Activated naive CD8-positive, alpha-beta T cell treated with anti-CD3 and anti-CD28 coated beads for 36 hours (primary cell): ENCODE data around the gene ADGRL3. TPM values are rescaled to one million over a fixed set of nuclear protein-coding genes. Genes with fewer than 3 reads are reported as not detected.
"Not testable (repeated sequence)": the region's sequence is repeated elsewhere in the genome, so short reads cannot be mapped to it uniquely, and the experiment has no call there.

Experiments
- DNase-seq: peaks from one replicate; pipeline ENCODE4 v3.0.0; 2021
- H3K27ac Mint-ChIP-seq: one replicate; pipeline ENCODE4 v1.8.0; 2022; ENCODE audit warnings: mild to moderate bottlenecking, moderate library complexity, mixed read lengths
- H3K27me3 Mint-ChIP-seq: one replicate; pipeline ENCODE4 v1.8.0; 2022; ENCODE audit warnings: mild to moderate bottlenecking, mixed read lengths
- H3K36me3 Mint-ChIP-seq: one replicate; pipeline ENCODE4 v1.8.0; 2021; ENCODE audit warnings: mild to moderate bottlenecking, mixed read lengths
- H3K4me1 Mint-ChIP-seq: one replicate; pipeline ENCODE4 v1.8.0; 2021; ENCODE audit warnings: mixed read lengths
- H3K4me3 Mint-ChIP-seq: one replicate; pipeline ENCODE4 v1.8.0; 2022; ENCODE audit warnings: mild to moderate bottlenecking, moderate library complexity, mixed read lengths
- H3K9me3 Mint-ChIP-seq: one replicate; pipeline ENCODE4 v1.8.0; 2022; ENCODE audit warnings: mixed read lengths
- total RNA-seq, 2 experiments: library from RNA; stranded (reverse); gene quantifications; one replicate each; pipeline ENCODE4 v1.2.3, GENCODE V29; 2021

Gene ADGRL3
- total RNA-seq, 2 experiments from 2014 or later: not detected

DNA sequence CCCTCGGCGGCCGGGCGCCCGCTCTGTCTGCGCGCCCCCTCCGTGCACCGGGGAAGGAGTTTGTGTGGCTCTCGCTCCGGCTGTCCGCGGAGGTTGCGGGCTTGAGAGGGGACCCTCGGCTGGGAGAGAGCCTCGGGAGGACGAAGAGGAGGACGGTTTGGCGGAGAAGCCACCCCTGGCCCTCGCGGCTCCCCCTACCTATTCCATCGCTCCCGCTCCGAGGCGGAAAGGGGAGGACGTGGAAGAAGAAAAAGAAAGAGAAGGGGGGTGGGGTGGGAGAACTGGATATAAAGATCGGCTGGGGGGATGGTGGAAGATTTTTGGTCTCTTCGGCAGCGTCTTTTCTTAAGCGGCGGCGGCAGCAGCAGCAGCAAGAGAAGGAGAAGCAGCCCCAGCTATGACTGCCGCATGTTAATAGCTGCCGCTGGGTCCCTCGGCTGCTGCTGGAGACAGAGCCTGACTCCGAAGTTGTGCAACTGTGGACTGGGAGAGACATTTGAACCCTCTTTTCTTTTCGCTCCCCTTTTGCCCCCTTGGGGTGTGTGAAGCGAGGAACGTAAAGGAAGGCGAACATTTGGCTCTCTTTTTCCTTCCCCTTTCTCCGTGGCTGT is 895 bp downstream of the ADGRL3 start:
- peaks cover 3% of the 10 kb centered on the region for H3K4me1 Mint-ChIP-seq
- peaks cover 2% of the 10 kb centered on the region for H3K9me3 Mint-ChIP-seq
- H3K4me3 Mint-ChIP-seq: no peak overlapping the region
- DNase-seq: no peak
- H3K27ac Mint-ChIP-seq: no peak overlapping the region
- H3K36me3 Mint-ChIP-seq: peaks cover 1% of the 10 kb centered on the region
- peaks cover 57% of the 10 kb centered on the region for H3K27me3 Mint-ChIP-seq

DNA sequence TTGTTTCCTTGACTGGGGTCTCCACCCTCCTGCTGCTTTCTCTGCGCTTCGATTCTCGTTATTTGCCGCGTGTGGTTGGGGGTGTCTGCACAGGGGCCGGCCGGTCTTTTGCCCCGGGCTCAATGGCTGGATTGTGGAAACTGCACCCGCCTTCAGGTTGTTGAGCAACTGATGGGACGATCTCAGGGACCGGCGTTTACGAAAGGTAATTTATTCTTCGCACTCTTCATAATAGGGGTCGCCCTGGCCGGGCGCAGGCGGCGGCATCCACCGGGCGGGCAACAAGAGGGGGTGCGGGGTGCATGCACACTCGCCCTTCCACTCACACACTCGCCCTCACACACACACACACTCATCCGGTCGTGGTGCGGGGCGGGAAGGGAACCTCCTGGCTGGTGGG is 1.4 kb downstream of the ADGRL3 start:
- peaks cover 3% of the 10 kb centered on the region for H3K4me1 Mint-ChIP-seq
- H3K36me3 Mint-ChIP-seq: peaks cover 1% of the 10 kb centered on the region
- H3K27ac Mint-ChIP-seq: no peak overlapping the region
- peaks cover 2% of the 10 kb centered on the region for H3K9me3 Mint-ChIP-seq
- no peak for DNase-seq
- H3K4me3 Mint-ChIP-seq: no peak overlapping the region
- H3K27me3 Mint-ChIP-seq: peaks cover 57% of the 10 kb centered on the region

DNA sequence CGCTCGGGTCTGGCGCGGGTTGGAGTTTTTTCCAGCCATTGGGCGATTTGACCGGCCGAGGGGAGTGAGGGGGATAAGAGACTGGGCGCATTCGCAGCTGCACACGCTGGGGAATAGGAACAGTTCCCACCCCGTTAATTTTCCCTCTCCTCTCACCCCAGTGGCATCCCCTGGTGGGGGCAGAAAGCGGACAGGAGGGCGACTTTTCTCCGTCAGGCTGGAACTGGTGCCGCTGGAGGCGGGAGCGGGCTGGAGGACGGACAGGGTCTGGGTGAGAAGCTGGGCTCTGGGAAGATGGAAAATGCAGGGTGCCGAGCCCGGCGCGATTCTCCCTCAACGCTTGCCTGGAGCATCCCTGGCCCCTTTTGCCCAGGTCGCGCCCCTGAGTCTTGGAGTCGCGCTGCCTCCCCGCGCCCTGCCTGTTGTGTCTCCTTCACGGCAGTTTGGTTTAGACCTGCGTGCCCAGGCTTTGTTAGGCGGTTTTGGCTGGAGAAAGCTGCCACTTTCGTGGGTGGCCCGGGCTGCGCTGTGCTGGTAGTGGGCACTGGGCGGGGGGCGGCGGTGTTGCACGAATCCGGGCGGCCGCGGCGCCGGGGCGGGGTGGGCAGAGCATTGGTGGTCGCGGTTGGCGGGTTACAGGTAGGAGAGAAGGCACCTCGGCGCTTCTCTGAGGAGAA is 2.0 kb downstream of the ADGRL3 start:
- Mint-ChIP-seq H3K27ac (no peak overlapping the region), H3K4me1 (peaks cover 3% of the 10 kb centered on the region), H3K27me3 (peaks cover 57% of the 10 kb centered on the region), H3K4me3 (no peak overlapping the region), H3K36me3 (peaks cover 1% of the 10 kb centered on the region), H3K9me3 (peaks cover 2% of the 10 kb centered on the region)
- DNase-seq: no peak

DNA sequence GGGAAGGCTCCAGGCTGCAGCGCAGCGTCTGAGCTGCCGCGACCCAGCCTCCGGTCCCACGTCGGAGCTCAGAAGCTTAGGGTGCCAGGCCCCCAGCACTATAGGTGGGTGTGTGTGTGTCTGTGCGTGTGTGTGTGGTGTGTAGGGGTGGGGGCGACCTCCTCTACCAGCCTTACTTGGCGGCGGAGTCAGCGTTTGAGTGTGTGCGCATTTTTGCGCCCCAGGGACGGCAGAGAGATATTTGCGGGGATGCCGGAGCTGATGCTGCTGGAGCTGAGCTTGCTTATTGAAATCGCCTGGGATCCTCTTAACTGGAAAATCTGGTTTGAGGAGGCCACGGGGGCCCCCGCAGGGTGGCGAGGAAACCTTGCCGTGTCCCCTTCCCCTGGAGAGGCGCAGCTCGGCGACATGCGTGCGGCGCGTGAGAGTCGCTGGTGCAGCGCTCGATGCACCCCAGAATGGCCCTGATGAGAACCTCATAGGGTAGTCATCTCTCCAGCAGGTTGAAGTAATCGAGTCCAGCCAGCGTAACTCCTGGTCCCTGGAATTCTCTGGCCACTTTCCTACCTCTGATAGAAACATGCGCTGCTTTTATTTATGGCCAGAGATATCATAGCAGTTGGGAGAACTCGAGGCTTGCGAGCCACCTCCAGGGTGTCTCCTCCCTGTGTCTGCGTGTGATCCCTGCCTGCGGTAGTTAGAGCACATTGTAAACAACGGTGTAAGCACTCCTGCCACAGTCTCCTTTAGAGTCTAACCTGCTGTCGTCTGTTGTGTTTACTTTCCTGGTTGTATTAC is 2.7 kb downstream of the ADGRL3 start:
- DNase-seq: no peak
- H3K4me3 Mint-ChIP-seq: no peak overlapping the region
- peaks cover 2% of the 10 kb centered on the region for H3K9me3 Mint-ChIP-seq
- H3K27me3 Mint-ChIP-seq: peaks cover 57% of the 10 kb centered on the region
- peaks cover 3% of the 10 kb centered on the region for H3K4me1 Mint-ChIP-seq
- H3K36me3 Mint-ChIP-seq: peaks cover 1% of the 10 kb centered on the region
- no peak overlapping the region for H3K27ac Mint-ChIP-seq

DNA sequence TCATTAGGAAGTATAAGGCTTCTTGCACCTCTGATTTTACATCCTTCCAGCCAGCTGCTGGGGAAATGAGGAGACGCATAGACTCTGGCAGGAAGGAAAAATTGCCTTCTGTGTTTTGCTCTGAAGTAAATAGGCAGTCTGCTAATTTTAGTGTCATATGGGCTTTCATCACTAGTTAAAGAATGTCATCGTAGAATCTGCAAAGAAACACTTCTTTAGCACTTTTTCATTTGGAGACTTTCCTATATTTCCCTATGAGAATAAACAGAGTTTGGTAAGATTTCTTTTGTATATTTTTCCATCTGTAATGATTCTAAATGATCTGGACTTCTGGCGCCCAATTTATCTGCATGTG is 3.3 kb downstream of the ADGRL3 start:
- H3K9me3 Mint-ChIP-seq: peaks cover 2% of the 10 kb centered on the region
- H3K27me3 Mint-ChIP-seq: peaks cover 57% of the 10 kb centered on the region

DNA sequence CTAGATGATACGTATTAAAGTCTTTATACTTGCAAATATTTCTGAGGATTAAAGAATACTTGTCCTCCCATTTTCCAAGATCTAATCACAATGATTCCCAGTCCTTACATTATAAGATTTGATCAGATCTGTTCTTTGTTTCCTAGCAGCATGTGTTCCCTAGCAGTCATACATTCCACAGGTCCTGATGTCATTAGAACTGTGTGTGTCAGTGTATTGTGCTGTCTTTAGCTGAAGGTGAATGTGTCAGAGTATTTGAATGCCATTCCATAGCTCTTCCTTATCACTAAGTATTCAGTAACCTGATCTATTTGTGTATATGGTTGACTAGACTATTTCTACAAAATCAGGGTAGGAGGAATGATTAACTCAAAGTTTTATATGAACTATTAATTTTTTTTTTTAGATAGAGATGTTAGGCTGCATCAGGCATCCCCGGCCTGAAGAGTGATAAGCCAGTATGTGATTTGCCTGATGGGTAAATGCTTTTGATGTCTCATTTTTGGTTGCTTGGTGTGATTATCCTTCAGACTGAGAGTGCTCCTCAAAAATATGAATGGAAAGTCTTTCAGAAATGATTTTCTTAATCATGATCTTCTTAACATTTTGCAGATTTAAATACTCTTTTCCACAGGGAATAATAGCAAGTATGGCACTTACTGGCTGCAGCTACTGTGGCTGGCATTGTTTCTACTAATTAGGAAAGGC is 4.4 kb downstream of the ADGRL3 start:
- H3K4me3 Mint-ChIP-seq: no peak overlapping the region
- no peak for DNase-seq
- H3K36me3 Mint-ChIP-seq: peaks cover 1% of the 10 kb centered on the region
- peaks cover 49% of the 10 kb centered on the region for H3K27me3 Mint-ChIP-seq
- H3K9me3 Mint-ChIP-seq: peaks cover 2% of the 10 kb centered on the region
- H3K4me1 Mint-ChIP-seq: peaks cover 3% of the 10 kb centered on the region
- H3K27ac Mint-ChIP-seq: no peak overlapping the region

More for the DNA sequence above, 3.3 kb downstream of the ADGRL3 start:
- Mint-ChIP-seq H3K36me3 (peaks cover 1% of the 10 kb centered on the region), H3K27ac (no peak overlapping the region), H3K4me1 (peaks cover 3% of the 10 kb centered on the region), H3K4me3 (no peak overlapping the region)
- DNase-seq: no peak

DNA sequence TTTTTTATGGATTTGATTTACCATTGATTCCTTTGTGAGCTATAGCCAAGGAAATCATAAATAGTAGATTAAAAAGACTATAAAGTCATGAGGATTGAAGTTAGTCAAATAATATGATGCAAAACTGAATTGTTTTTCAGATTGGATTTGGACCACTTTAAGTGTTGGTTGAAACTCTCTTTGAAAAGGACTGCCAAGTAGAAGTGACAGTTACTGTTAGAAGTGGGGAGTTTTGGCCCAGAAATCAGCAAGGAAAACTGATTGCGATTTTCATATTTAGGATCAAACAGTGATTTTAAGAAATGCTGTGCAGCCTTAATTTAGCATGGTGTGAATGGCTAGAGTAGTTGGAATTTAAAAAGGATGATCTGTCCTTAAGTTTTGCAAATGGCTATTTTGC is 4.9 kb downstream of the ADGRL3 start:
- Mint-ChIP-seq H3K4me1 (peaks cover 3% of the 10 kb centered on the region), H3K27ac (no peak overlapping the region), H3K9me3 (peaks cover 2% of the 10 kb centered on the region), H3K36me3 (peaks cover 1% of the 10 kb centered on the region), H3K4me3 (no peak overlapping the region), H3K27me3 (peaks cover 44% of the 10 kb centered on the region)
- no peak for DNase-seq

DNA sequence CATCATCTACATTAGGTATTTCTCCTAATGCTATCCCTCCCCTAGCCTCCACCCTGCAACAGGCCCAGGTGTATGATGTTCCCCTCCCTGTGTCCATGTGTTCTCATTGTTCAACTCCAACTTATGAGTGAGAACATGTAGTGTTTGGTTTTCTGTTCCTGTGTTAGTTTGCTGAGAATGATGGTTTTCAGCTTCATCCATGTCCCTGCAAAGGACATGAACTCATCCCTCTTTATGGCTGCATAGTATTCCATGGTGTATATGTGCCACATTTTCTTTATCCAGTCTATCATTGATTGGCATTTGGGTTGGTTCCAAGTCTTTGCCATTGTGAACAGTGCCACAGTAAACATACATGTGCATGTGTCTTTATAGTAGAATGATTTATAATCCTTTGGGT is 7.0 kb downstream of the ADGRL3 start:
- H3K9me3 Mint-ChIP-seq, H3K4me3 Mint-ChIP-seq: not testable (repeated sequence)
- peaks cover 25% of the 10 kb centered on the region for H3K27me3 Mint-ChIP-seq

DNA sequence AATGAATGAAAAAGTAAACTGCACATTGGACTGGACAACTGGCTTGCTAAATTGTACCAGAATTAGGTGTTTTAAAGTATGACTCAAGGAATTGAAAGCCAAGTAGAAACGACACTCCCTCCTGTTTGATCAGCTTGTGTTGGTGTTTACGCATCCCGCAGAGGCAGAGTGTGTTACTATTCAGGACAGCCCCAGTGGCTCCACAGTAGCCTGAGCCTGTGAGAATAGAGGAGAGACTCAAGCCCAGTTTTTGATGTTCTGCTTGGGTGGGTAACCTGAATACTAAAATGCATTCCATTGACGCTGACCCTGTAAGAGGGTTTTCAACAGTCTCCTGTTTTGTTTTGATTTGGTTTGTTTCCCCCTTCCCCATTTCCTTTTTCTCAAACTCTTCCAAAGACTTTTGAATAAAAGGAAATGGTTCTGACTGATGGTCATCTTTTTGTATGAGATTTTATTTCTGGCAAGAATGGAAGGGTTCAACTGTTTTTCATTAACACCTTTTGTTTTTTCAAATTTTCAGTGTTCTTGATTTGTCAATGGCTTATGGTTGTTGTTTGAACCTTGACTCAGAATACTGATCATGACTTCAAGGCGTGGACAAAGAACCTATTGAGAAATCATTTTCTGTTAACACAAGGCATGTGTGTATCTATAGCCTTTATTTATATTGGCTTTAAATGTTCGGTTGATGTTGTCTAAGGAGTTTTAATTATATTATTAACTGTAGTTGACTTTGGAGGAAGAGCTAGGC is 10.2 kb downstream of the ADGRL3 start:
- Mint-ChIP-seq H3K27me3 (peaks cover 3% of the 10 kb centered on the region), H3K4me1 (no peaks in the 10 kb centered on the region), H3K27ac (no peak overlapping the region), H3K4me3 (no peak overlapping the region), H3K36me3 (no peaks in the 10 kb centered on the region), H3K9me3 (peaks cover 4% of the 10 kb centered on the region)
- DNase-seq: no peak

More for the DNA sequence above, 7.0 kb downstream of the ADGRL3 start:
- H3K36me3 Mint-ChIP-seq, H3K4me1 Mint-ChIP-seq, H3K27ac Mint-ChIP-seq, DNase-seq: not testable (repeated sequence)

DNA sequence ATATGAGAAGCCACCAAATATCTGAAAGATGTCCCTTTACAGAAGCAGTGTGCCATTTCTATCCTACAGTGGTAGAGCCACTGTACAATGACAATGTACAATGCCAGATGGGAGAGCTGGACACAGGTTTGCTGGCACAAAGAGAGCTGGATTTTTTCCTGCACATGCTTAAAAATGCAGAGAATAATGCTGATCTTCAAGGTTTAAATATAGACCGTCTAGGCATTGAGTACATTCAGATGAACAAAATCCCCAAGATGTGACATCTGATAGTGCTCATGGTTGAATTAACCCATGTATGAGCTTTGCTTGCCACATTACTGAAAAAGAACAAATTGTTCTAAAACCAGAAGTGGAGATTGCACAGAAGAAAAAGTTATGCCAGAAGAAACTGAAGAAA is 11.7 kb downstream of the ADGRL3 start:
- no peak for DNase-seq
- no peaks in the 10 kb centered on the region for H3K4me1 Mint-ChIP-seq
- no peak overlapping the region for H3K4me3 Mint-ChIP-seq
- H3K9me3 Mint-ChIP-seq: peaks cover 2% of the 10 kb centered on the region
- H3K27me3 Mint-ChIP-seq: no peaks in the 10 kb centered on the region
- H3K27ac Mint-ChIP-seq: no peak overlapping the region
- no peaks in the 10 kb centered on the region for H3K36me3 Mint-ChIP-seq

DNA sequence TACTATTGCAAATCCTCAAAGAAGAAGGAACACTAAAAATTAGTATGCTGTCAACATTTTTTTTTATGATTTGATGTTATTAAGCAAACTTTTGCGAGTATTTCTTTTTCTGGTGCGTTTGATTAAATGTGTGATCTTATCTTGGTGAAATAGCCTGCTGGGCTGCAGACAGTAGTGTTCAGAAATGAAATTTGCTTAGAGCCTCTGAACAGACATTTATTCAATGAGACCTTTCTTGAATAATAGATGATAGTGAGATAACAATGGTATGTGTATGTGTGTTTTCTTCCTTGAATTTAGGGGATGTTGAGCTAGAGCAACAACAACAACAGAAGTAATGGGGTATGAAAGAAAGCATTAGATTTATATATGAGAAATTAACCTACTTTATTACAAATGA is 12.7 kb downstream of the ADGRL3 start:
- Mint-ChIP-seq H3K9me3 (peaks cover 2% of the 10 kb centered on the region), H3K27me3 (no peaks in the 10 kb centered on the region), H3K4me3 (no peak overlapping the region), H3K27ac (no peak overlapping the region), H3K36me3 (no peaks in the 10 kb centered on the region), H3K4me1 (no peaks in the 10 kb centered on the region)
- no peak for DNase-seq

DNA sequence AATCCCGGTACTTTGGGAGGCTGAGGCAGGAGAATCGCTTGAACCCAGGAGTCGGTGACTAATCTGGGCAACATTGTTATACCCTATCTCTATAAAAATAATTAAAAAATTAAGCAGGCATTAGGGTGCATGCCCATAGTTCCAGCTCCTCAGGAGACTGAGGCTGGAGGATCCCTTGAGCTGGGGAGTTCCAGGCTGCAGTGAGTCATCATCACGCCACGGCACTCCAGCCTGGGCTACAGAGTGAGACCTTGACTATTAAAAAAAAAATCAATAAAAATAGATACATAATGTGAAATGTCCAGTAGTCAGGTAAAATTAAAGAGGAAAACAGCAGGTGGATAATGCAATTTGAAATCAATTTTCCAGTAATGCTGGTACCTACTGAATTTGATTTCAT is 14.6 kb downstream of the ADGRL3 start:
- Mint-ChIP-seq H3K4me1 (no peaks in the 10 kb centered on the region), H3K9me3 (peaks cover 2% of the 10 kb centered on the region), H3K4me3 (no peak overlapping the region), H3K27me3 (no peaks in the 10 kb centered on the region), H3K27ac (no peak overlapping the region), H3K36me3 (no peaks in the 10 kb centered on the region)
- no peak for DNase-seq

DNA sequence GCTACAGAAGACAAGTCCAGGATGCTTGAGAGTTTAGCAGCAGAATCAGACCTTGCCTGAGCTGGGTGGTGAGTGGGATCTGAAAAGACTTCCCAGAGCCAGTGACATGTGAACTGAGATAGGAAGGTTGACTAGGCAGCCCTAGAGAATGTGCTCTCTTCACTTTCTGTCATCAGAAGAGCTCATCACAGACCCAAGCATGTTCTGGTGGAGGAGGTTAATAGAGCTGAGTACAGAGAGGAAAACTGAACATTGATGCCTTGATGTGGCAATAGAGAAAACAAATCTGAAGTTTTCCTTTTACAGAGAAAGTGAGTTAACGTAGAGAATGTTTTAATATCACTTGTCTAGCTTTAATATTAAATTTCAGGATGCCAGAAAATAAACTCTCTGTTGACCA is 17.1 kb downstream of the ADGRL3 start:
- DNase-seq: no peak

DNA sequence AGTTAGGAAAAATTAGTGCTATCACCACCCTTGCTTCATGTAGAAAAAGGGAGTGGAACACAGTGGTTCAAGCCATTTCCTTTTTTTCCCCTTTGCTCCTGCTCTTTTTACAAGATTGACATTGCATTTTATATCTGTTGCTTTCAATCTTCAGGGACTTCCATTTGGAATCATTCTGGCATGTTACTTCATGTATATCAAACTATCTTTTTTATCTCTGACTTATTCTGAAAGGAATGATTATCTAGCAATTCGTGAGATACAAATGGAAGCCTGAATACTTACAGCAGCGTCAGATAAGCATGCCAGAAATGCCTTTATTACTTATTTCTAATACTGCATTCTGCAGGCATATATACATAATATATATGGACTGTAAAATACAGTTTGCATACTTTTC is 20.4 kb downstream of the ADGRL3 start:
- no peaks in the 10 kb centered on the region for H3K4me1 Mint-ChIP-seq
- DNase-seq: no peak
- no peaks in the 10 kb centered on the region for H3K27me3 Mint-ChIP-seq

More for the DNA sequence above, 17.1 kb downstream of the ADGRL3 start:
- no peak overlapping the region for H3K4me3 Mint-ChIP-seq
- H3K27ac Mint-ChIP-seq: no peak overlapping the region
- no peaks in the 10 kb centered on the region for H3K27me3 Mint-ChIP-seq
- H3K9me3 Mint-ChIP-seq: no peaks in the 10 kb centered on the region
- no peaks in the 10 kb centered on the region for H3K36me3 Mint-ChIP-seq
- H3K4me1 Mint-ChIP-seq: no peaks in the 10 kb centered on the region

More for the DNA sequence above, 20.4 kb downstream of the ADGRL3 start:
- Mint-ChIP-seq H3K9me3 (no peaks in the 10 kb centered on the region), H3K27ac (no peak overlapping the region), H3K36me3 (no peaks in the 10 kb centered on the region), H3K4me3 (no peak overlapping the region)
